GM19397 (cell line): ENCODE results near the gene CISD3.

Source experiments
- ATAC-seq: cut with Tn5 transposase; IDR thresholded peaks from one replicate; pipeline ENCODE4 v1.9.1; 2021; ENCODE audit warnings: mild to moderate bottlenecking, moderate library complexity; ENCODE audit not compliant: unreplicated experiment

The CISD3 gene

GRCh38 chr17:38766341-38766740 is 36.2 kb downstream of the CISD3 start:
- no peak for ATAC-seq

- ATAC-seq = no peak
These were observed 38.3 kb downstream of the CISD3 start for GRCh38 chr17:38768417-38768816.

GRCh38 chr17:38773258-38773657 is 43.1 kb downstream of the CISD3 start:
- no peak for ATAC-seq

- ATAC-seq = no peak
These were observed 47.6 kb downstream of the CISD3 start for GRCh38 chr17:38777641-38778250.

- ATAC-seq = no peak
These were observed 50.0 kb downstream of the CISD3 start for GRCh38 chr17:38779965-38780752.

- no peak for ATAC-seq
These were observed 53.1 kb downstream of the CISD3 start for GRCh38 chr17:38783227-38783626.
